ENCODE results near the gene SPG7.

- TF ChIP-seq YY1 (IDR thresholded peaks at IDR 0.05; ENCODE audit: low read depth), result no peak
- TF ChIP-seq MAX (IDR thresholded peaks at IDR 0.05), result no peak
- no peak for TF ChIP-seq EGR1 (IDR thresholded peaks at IDR 0.05)
- TF ChIP-seq EP300 (IDR thresholded peaks at IDR 0.05; ENCODE audit: borderline replicate concordance), result no peak
- no peak for TF ChIP-seq RAD21 (IDR thresholded peaks at IDR 0.05; ENCODE audit: low read depth)
- TF ChIP-seq REST (IDR thresholded peaks at IDR 0.05; ENCODE audit: low read depth), result no peak
- no peak for TF ChIP-seq FOXM1 (IDR thresholded peaks at IDR 0.05; ENCODE audit: borderline replicate concordance, low read depth)
- TF ChIP-seq TCF12 (IDR thresholded peaks at IDR 0.05; ENCODE audit: low read depth), result no peak
- TF ChIP-seq TAF1 (IDR thresholded peaks at IDR 0.05; ENCODE audit: low read depth), result no peak
- TF ChIP-seq CEBPB (IDR thresholded peaks at IDR 0.05), result no peak
- no peak for TF ChIP-seq NFIC (IDR thresholded peaks at IDR 0.05)
- TF ChIP-seq CREB1 (IDR thresholded peaks at IDR 0.05; ENCODE audit: low read depth), result no peak
- no peak for TF ChIP-seq USF1 (IDR thresholded peaks at IDR 0.05)
- TF ChIP-seq ZBTB7A (IDR thresholded peaks at IDR 0.05; ENCODE audit: low read depth), result no peak
Observed at GRCh38 chr16:89604764-89605163, 96.6 kb downstream of the SPG7 start.

Measured in Ishikawa (cell line).